HG03159 (cell line): ENCODE data around the gene GLI3.

Experiments
- ATAC-seq: cut with Tn5 transposase; IDR thresholded peaks from one replicate; pipeline ENCODE4 v1.9.1; 2021; ENCODE audit warnings: mild to moderate bottlenecking, moderate library complexity; ENCODE audit not compliant: unreplicated experiment

Gene GLI3

GRCh38 chr7:41940760-41941343 is 296.2 kb downstream of the GLI3 start:
- peak; percentile 74 for ATAC-seq

- ATAC-seq, result no peak
These were observed 298.6 kb downstream of the GLI3 start for GRCh38 chr7:41938371-41938770.

- ATAC-seq, result no peak
These were observed 303.6 kb downstream of the GLI3 start for GRCh38 chr7:41933427-41933826.

- ATAC-seq, result no peak
These were observed 305.8 kb downstream of the GLI3 start for GRCh38 chr7:41931263-41931646.

GRCh38 chr7:41930538-41931262 is 306.3 kb downstream of the GLI3 start:
- no peak for ATAC-seq

GRCh38 chr7:41928781-41929180 is 308.2 kb downstream of the GLI3 start:
- no peak for ATAC-seq

GRCh38 chr7:41928166-41928565 is 308.8 kb downstream of the GLI3 start:
- ATAC-seq, result no peak

- ATAC-seq, result no peak
These were observed 309.6 kb downstream of the GLI3 start for GRCh38 chr7:41927380-41927779.

GRCh38 chr7:41925946-41926345 is 311.1 kb downstream of the GLI3 start:
- ATAC-seq, result no peak

- ATAC-seq, result no peak
These were observed 312.2 kb downstream of the GLI3 start for GRCh38 chr7:41924796-41925195.

GRCh38 chr7:41922373-41922772 is 314.6 kb downstream of the GLI3 start:
- ATAC-seq, result no peak

- ATAC-seq, result no peak
These were observed 315.5 kb downstream of the GLI3 start for GRCh38 chr7:41921453-41921981.

- ATAC-seq, result no peak
These were observed 318.4 kb downstream of the GLI3 start for GRCh38 chr7:41918597-41918996.

- no peak for ATAC-seq
These were observed 320.5 kb downstream of the GLI3 start for GRCh38 chr7:41916450-41916927.

- no peak for ATAC-seq
These were observed 321.1 kb downstream of the GLI3 start for GRCh38 chr7:41915871-41916270.

GRCh38 chr7:41912851-41913567 is 324.0 kb downstream of the GLI3 start:
- ATAC-seq, result no peak

GRCh38 chr7:41912426-41912825 is 324.6 kb downstream of the GLI3 start:
- no peak for ATAC-seq

GRCh38 chr7:41911792-41912191 is 325.2 kb downstream of the GLI3 start:
- ATAC-seq, result no peak
